RWPE2 (cell line): ENCODE results near the gene PAFAH2.
"Not testable (repeated sequence)": the region's sequence is repeated elsewhere in the genome, so short reads cannot be mapped to it uniquely, and the experiment has no call there.

Experiments used
- ATAC-seq: fragments of 200-7000 bp; cut with Tn5 transposase; 3 replicates; pipeline ENCODE4 v1.9.1; 2021; ENCODE audit warnings: low read depth
- DNase-seq: peaks from one replicate; pipeline ENCODE4 v3.0.0-alpha.2; 2020; ENCODE audit warnings: low spot score
- H3K27ac ChIP-seq: fragments of 450-650 bp; 2 replicates; pipeline ENCODE4 v1.5.1; 2017; ENCODE audit warnings: mild to moderate bottlenecking; ENCODE audit not compliant: poor library complexity, severe bottlenecking
- H3K27me3 ChIP-seq: fragments of 250-450 bp; sonication (Bioruptor Pico); 2 replicates; pipeline ENCODE4 v1.5.1; 2021; ENCODE audit warnings: mild to moderate bottlenecking, moderate library complexity; ENCODE audit not compliant: insufficient read depth, poor library complexity, severe bottlenecking
- H3K36me3 ChIP-seq: fragments of 250-450 bp; sonication (Bioruptor Pico); 2 replicates; pipeline ENCODE4 v1.5.1; 2020; ENCODE audit warnings: low read depth, mild to moderate bottlenecking, moderate library complexity
- H3K4me1 ChIP-seq: fragments of 250-450 bp; sonication (Bioruptor Pico); 2 replicates; pipeline ENCODE4 v1.5.1; 2021; ENCODE audit warnings: mild to moderate bottlenecking, moderate library complexity; ENCODE audit not compliant: insufficient read depth, poor library complexity, severe bottlenecking
- H3K4me3 ChIP-seq: fragments of 250-450 bp; sonication (Bioruptor Pico); 2 replicates; pipeline ENCODE4 v1.5.1; 2021; ENCODE audit warnings: mild to moderate bottlenecking, moderate library complexity; ENCODE audit not compliant: severe bottlenecking
- H3K9me3 ChIP-seq: fragments of 250-450 bp; sonication (Bioruptor Pico); 2 replicates; pipeline ENCODE4 v1.5.1; 2021; ENCODE audit warnings: mild to moderate bottlenecking, moderate library complexity; ENCODE audit not compliant: severe bottlenecking
- CTCF ChIP-seq: fragments of 450-650 bp; IDR thresholded peaks from one replicate; pipeline ENCODE4 v1.5.1; 2017; ENCODE audit warnings: mild to moderate bottlenecking, moderate library complexity; ENCODE audit not compliant: poor library complexity, severe bottlenecking

The PAFAH2 gene

GRCh38 chr1:25987951-25988350, 9.9 kb downstream of the PAFAH2 start:
- Histone ChIP-seq H3K4me1 (no peaks in the 10 kb centered on the region), H3K9me3 (no peaks in the 10 kb centered on the region), H3K27me3 (no peaks in the 10 kb centered on the region), H3K36me3 (peaks cover 13% of the 10 kb centered on the region), H3K27ac (no peak overlapping the region), H3K4me3 (no peak overlapping the region)
- TF ChIP-seq CTCF = no peak
- DNase-seq = no peak
- no peak for ATAC-seq

GRCh38 chr1:25986773-25987172, 11.1 kb downstream of the PAFAH2 start:
- H3K4me1 ChIP-seq, H3K4me3 ChIP-seq, H3K9me3 ChIP-seq, ATAC-seq, H3K27me3 ChIP-seq, DNase-seq, H3K27ac ChIP-seq: not testable (repeated sequence)
- H3K36me3 ChIP-seq = peaks cover 22% of the 10 kb centered on the region

GRCh38 chr1:25985670-25986069, 12.2 kb downstream of the PAFAH2 start:
- no peak overlapping the region for H3K4me3 ChIP-seq
- DNase-seq (no peak), ATAC-seq (no peak)
- H3K27me3 ChIP-seq = no peaks in the 10 kb centered on the region
- H3K9me3 ChIP-seq = no peaks in the 10 kb centered on the region
- no peak overlapping the region for H3K27ac ChIP-seq
- no peak for TF ChIP-seq CTCF
- no peaks in the 10 kb centered on the region for H3K4me1 ChIP-seq
- peaks cover 32% of the 10 kb centered on the region for H3K36me3 ChIP-seq

- ATAC-seq = no peak
- Histone ChIP-seq H3K9me3 (no peaks in the 10 kb centered on the region), H3K27me3 (no peaks in the 10 kb centered on the region), H3K36me3 (peaks cover 34% of the 10 kb centered on the region), H3K4me1 (no peaks in the 10 kb centered on the region), H3K4me3 (no peak overlapping the region), H3K27ac (no peak overlapping the region)
- no peak for TF ChIP-seq CTCF
- DNase-seq = no peak
Observed at GRCh38 chr1:25985171-25985570, 12.7 kb downstream of the PAFAH2 start.

- Histone ChIP-seq H3K36me3 (peaks cover 39% of the 10 kb centered on the region), H3K27ac (no peak overlapping the region), H3K27me3 (no peaks in the 10 kb centered on the region), H3K4me3 (no peak overlapping the region), H3K9me3 (no peaks in the 10 kb centered on the region), H3K4me1 (no peaks in the 10 kb centered on the region)
- no peak for TF ChIP-seq CTCF
- ATAC-seq = no peak
- no peak for DNase-seq
Observed at GRCh38 chr1:25979210-25979609, 18.7 kb downstream of the PAFAH2 start.

GRCh38 chr1:25978403-25978802, 19.5 kb downstream of the PAFAH2 start:
- Histone ChIP-seq H3K27ac (no peak overlapping the region), H3K4me1 (no peaks in the 10 kb centered on the region), H3K36me3 (peaks cover 47% of the 10 kb centered on the region), H3K4me3 (no peak overlapping the region), H3K9me3 (no peaks in the 10 kb centered on the region), H3K27me3 (no peaks in the 10 kb centered on the region)
- DNase-seq = no peak
- no peak for TF ChIP-seq CTCF
- ATAC-seq = no peak
